GM21367 (cell line): Measurements from ENCODE around the gene NEDD4.
"Not testable (repeated sequence)": the region's sequence is repeated elsewhere in the genome, so short reads cannot be mapped to it uniquely, and the experiment has no call there.

Experiments used
- ATAC-seq: cut with Tn5 transposase; IDR thresholded peaks from one replicate; pipeline ENCODE4 v1.9.1; 2021; ENCODE audit not compliant: unreplicated experiment

Gene NEDD4

DNA sequence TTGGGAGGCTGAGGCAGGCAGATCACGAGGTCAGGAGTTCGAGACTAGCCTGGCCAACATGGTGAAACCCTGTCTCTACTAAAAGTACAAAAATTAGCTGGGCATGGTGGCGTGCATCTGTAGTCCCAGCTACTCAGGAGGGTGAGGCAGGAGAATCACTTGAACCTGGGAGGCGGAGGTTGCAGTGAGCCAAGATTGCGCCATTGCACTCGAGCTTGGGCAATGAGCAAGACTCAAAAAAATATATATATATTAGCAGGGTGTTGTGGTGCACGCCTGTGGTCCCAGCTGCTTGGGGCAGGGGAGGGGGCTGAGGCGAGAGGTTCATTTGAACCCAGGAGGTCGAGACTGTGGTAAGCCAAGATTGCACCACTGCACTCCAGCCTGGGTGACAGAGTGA lies 207.8 kb downstream of the NEDD4 start:
- not testable (repeated sequence) for ATAC-seq

DNA sequence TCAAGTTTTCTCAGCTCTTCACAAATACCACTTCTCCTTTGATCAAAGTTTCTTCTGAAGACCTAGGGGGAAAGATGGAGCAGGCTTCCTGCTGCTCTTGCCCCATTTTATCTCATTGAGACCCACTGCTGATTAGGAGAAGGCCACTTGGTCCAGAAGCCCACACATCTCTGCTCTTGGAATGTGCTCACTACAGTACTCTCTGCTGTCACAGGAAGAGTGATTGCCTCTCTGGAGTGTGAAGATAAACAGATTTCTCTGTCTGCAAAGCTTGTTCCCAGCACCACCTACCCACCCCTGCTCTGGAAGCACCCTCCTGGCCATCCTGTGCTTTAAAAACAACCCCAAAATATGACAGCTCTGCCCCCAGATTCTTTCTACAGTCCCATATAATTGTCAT lies 209.1 kb downstream of the NEDD4 start:
- no peak for ATAC-seq

DNA sequence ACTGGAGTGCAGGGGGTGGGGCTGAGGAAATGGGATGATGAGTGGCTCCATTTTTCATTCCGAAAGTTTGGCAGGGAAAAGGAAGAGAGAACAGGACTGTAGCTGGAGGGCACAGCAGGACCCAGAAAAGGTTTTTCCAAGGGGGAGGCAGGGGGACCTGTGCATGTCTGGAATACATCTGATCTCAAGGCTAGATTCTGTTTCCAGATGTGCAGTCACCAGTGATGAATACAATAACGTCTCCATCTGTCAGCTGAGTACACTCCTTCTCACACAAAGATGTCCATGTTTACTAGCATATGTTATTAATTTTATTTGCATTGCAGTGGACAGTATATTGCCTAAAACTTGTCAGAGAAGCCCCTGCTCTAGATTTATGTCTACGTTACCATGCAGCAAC lies 210.5 kb downstream of the NEDD4 start:
- ATAC-seq = no peak

DNA sequence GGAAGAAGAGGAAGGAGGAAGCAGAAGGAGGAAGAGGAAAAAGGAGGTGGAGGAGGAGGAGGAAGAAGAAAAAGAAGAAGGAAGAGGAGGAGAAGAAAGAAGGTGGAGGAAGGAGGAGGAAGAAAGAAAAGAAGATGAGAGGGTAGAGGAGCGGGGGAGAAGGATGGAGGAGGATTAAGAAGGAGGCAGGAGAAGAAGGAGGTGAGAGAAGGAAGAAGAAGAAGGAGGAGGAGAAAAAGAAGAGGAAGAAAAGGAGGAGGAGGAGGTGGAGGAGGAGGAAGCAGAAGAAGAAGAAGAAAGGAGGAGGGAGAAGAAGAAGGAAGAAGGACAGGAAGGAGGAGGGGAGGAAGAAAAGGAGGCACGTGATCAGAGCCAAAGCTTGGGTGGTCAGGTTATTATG lies 213.1 kb downstream of the NEDD4 start:
- ATAC-seq = no peak

DNA sequence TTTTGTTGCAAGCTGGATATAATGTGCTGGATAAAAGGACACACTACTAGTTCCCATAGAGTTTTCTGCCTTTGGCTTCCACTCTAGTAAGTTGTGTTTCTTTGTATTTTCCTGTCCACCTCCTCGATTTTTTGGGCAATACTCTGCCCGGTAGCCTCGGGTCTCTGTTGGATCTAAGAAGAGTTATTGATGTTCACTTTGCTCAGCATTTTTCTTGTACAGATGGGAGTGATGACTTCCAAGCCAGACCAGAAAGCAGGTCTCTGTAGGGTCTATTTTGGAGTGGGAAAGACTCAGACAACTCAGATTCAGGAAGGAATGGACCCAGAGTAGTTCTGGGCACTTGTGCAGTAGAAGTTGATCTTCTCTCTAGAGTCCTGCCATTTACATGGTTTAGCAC lies 214.5 kb downstream of the NEDD4 start:
- ATAC-seq = no peak
